IMR-90 (cell line): ENCODE measurements around the gene AEN.

Experiments used
- BHLHE40 ChIP-seq: fragments of 150-350 bp; IDR thresholded peaks from 2 replicates; pipeline ENCODE4 v1.6.1; 2016; ENCODE audit warnings: mild to moderate bottlenecking, low read depth, low read length
- POLR2A ChIP-seq: IDR thresholded peaks from 2 replicates; pipeline ENCODE4 v1.6.1; 2012; ENCODE audit warnings: mild to moderate bottlenecking, low read depth, low read length
- RCOR1 ChIP-seq: IDR thresholded peaks from 2 replicates; pipeline ENCODE4 v1.6.1; 2012; ENCODE audit warnings: mild to moderate bottlenecking, low read length, improper control_type of control experiment; ENCODE audit not compliant: insufficient replicate concordance
- TF ChIP-seq, protein P1 (sequence below): conservative IDR thresholded peaks from 2 replicates; pipeline ENCODE4 v1.5.1; 2012; ENCODE audit warnings: mild to moderate bottlenecking, low read depth, low read length, improper control_type of control experiment

DNA sequence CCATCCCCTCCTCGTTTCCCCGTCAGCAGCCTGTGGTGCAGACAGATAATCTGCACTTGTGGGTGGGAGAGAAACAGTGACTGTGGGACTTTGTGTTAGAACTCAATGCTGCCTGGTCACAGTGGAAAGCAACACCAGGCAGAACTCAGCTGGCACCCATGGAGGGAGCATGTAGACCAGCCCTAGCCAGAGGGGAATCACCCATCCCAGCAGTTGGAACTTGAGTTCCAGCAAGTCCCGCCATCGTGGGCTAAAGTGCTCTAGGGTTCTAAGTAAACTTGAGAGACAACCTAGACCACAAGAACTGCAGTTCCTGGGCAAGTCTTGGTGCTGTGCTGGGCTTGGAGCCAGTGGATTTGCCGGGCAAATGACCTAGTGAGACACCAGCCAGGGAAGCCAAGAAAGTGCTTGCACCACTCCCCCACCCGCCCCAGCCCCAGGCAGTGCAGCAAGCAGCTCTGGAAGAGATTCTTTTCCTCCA, 42.0 kb downstream of the AEN start:
- no peak for TF ChIP-seq POLR2A
- TF ChIP-seq, protein P1, sequence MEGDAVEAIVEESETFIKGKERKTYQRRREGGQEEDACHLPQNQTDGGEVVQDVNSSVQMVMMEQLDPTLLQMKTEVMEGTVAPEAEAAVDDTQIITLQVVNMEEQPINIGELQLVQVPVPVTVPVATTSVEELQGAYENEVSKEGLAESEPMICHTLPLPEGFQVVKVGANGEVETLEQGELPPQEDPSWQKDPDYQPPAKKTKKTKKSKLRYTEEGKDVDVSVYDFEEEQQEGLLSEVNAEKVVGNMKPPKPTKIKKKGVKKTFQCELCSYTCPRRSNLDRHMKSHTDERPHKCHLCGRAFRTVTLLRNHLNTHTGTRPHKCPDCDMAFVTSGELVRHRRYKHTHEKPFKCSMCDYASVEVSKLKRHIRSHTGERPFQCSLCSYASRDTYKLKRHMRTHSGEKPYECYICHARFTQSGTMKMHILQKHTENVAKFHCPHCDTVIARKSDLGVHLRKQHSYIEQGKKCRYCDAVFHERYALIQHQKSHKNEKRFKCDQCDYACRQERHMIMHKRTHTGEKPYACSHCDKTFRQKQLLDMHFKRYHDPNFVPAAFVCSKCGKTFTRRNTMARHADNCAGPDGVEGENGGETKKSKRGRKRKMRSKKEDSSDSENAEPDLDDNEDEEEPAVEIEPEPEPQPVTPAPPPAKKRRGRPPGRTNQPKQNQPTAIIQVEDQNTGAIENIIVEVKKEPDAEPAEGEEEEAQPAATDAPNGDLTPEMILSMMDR = no peak
- TF ChIP-seq RCOR1 = no peak
- no peak for TF ChIP-seq BHLHE40
